HG02870 (cell line): ENCODE results near the gene BPIFB3.
"Not testable (repeated sequence)": the region's sequence is repeated elsewhere in the genome, so short reads cannot be mapped to it uniquely, and the experiment has no call there.

Source experiments
- ATAC-seq: cut with Tn5 transposase; IDR thresholded peaks from one replicate; pipeline ENCODE4 v1.9.1; 2021; ENCODE audit warnings: mild to moderate bottlenecking, moderate library complexity; ENCODE audit not compliant: unreplicated experiment

Gene BPIFB3

GRCh38 chr20:33083544-33084340 lies 30.0 kb downstream of the BPIFB3 start:
- ATAC-seq = no peak

- ATAC-seq = no peak
Observed at GRCh38 chr20:33084722-33085121, 31.0 kb downstream of the BPIFB3 start.

GRCh38 chr20:33086052-33086722 lies 32.5 kb downstream of the BPIFB3 start:
- no peak for ATAC-seq

GRCh38 chr20:33091147-33091546 lies 37.4 kb downstream of the BPIFB3 start:
- no peak for ATAC-seq

DNA sequence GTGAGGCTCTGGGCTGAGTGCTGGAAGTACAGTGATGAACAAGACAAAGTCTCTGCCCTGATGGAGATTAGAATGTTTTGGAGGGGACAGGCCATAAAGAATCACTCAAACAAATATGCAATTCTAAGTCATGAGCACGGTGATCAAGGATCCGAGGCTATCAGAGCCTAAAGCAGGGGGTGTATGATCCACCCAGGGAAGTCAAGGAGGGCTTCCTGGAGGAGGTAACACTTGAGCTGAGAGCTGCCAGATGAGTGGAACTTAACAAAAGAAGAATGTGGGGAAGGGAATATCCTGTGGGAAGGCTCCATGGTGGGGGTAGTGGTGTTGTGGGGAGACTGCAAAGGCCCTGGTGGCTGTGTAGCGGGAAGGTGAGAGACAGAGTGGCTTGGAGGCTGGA lies 38.0 kb downstream of the BPIFB3 start:
- ATAC-seq = no peak

DNA sequence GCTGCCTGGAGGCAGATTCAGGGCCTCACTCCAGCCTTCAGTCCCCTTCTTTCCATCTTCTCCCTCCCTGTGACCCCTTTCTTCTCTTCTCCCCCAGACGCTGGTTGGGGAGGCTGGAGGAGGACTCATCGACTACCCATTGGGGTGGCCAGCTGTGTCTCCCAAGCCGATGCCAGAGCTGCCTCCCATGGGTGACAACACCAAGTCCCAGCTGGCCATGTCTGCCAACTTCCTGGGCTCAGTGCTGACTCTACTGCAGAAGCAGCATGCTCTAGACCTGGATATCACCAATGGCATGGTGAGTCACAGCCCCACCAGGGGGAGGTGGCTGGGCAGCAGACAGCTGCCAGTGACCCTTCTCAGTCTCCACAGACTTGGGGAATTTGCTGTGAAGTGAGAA lies 38.7 kb downstream of the BPIFB3 start:
- ATAC-seq = no peak

DNA sequence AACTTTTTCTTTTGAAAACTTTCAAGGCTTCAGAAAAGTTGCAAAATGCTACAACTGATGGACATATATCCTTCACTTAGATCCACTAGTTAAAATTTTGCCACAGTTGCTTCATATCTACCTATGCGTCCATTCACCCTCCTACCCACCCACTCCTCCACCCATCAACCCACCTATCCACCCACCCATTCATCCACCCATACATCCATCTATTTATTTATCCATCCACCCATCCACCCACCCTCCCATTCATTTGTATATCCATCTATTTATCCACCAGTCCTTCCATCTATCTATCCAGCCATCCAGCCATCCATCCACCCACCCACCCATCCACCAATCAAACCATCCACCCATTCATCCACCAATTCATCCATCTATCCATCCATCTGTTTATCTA lies 39.4 kb downstream of the BPIFB3 start:
- ATAC-seq = no peak

DNA sequence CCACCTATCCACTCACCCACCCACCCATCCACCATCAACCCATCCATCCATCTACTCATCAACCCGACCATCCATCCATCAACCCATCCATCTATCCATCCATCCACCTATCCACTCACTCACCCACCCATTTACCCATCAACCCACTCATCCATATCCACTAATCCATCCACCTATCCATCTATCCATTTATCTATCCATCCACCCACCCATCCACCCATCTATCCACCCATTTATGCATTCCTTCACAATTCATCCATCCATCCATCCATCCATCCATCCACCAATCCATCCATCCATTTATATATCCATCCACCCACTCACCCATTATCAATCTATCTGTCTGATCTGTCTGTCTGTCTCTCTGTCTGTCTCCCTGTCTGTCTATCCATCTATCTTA lies 39.9 kb downstream of the BPIFB3 start:
- no peak for ATAC-seq

DNA sequence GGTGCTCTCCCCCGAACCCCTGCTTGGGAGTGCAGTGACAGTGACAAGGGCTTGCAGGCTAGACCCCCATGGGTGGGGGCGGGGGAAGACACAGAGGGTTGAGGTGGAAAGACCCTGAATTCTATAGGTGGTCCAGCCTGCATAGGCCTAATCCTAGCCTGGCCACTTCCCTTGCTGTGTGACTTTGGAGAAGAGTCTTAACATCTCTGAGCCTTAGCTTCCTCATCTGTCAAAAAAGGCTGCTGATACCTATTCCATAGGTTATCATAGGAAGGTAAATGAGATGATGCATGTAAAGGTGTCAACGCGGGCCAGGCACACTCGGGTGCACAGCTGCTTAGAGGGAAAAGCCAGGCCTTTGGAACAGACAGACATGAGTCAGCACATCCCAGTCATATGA lies 41.5 kb downstream of the BPIFB3 start:
- no peak for ATAC-seq

DNA sequence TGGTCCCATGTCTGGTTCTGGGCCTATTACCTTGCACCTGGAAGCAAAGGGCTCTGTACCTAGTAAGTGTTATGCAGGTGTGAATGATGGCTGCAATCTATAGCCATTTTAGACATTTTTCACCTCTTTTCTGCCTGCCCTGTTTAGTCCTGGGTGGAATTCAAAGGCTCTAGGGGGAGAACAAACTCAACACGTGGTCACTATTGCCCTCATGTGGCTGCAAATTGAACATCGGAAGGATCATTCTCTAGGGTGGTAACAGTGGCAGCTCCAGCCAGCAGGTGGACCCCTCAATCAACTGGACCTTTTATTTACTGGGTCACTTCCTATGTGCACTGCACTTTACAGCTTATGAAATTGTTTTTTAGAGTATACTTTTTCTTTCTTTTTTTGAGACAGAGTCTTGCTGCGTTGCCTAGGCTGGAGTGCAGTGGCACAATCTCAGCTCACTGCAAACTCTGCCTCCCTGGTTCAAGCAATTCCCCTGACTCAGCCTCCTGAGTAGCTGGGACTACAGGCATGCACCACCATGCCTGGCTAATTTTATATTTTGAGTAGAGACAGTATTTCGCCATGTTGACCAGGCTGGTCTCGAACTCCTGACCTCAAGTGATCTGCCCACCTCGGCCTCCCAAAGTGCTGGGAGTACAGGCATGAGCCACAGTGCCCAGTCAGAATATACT lies 42.3 kb downstream of the BPIFB3 start:
- ATAC-seq = not testable (repeated sequence)

- ATAC-seq = no peak
Observed at GRCh38 chr20:33097001-33097400, 43.3 kb downstream of the BPIFB3 start.

GRCh38 chr20:33099843-33100538 lies 46.3 kb downstream of the BPIFB3 start:
- no peak for ATAC-seq

DNA sequence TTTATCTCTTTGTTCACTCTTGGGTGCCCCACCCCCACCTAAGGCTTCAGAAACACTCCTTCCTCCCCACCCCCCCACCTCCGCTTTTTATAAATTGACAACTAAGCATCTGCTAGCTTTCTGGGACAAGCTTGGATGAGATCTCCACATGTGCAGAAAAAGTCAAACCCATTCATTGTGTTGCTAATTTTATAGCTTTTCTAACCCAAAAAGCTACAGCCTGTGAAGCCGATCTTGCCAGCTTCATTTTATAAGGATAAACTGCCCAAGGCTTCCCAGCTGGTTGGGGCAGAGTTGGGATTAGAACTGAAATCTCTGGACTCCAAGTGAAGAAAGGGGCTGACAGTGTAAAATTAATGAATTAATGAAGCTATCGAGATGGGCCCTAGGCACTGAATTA lies 49.9 kb downstream of the BPIFB3 start:
- ATAC-seq = no peak

DNA sequence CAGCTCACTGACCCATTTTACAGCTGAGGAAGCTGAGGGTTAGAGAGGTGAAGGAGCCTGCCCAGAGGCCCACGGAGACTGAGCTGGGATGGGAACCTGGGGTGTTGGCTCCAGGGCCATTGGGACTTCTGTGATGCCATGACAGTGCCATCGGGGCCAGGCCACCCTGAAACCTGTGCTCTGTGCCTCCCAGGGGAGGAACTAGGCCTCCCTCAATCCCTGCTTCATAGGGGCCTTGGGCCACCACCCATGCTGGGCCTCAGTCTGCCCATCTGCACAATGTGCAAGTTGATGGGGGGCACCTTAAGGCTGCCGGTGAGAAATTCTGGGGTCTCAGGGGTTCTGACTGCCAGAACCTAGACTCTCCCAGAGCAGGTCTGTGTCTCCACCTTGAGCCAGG lies 50.6 kb downstream of the BPIFB3 start:
- no peak for ATAC-seq

- no peak for ATAC-seq
Observed at GRCh38 chr20:33105316-33105924, 51.7 kb downstream of the BPIFB3 start.

- ATAC-seq = not testable (repeated sequence)
Observed at GRCh38 chr20:33106058-33106620, 52.4 kb downstream of the BPIFB3 start.

- ATAC-seq = no peak
Observed at GRCh38 chr20:33108661-33109060, 55.0 kb downstream of the BPIFB3 start.

DNA sequence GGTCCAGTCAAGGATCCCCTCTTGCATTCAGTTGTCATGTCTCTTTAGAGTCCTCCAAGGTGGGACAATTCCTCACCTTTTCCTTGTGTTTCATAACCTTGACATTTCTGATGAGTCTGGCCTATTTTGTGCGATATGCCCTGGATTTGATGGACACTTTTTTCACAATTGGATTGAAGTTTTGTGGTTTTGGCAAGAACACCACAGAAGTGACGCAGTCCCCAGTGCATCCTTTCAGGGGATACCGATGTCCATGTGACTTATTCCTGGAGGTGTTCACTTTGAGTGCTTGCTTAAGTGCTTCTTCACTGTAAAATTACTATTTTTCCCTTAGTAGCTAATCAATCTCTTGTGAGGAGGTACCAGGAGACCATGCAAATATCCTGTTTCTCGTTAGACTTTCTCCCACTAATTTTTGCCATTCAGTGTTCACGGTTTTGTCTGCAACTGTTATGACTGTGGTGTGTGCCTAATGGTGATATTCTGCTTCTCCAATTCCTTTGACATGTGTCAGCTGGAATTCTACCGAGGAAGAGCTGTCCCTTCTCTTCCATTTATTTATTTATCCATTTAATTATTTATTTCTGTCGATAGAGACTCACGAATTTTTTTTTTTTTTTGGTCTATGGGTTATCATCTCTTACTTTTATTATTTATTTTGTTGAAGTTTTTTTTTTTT lies 56.6 kb downstream of the BPIFB3 start:
- no peak for ATAC-seq

DNA sequence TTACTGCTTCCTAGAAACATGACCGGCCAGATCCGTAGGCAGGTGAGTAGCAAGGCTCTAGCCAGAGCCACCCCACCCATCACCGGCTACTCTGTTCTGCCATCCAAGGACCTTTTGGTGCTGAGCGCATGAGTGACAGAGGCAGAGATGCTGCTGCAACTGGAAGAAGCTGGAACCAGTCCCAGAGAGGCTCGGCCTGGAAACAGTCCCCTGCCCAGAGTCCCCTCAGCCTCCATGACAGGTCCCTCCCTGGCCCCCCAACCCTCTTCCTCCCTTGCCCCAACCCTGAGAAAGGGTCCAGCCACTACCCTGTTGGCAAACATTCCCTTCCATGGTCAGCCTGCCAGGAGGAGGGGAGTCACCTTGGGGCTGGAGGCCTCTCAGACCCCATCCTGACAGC lies 57.6 kb downstream of the BPIFB3 start:
- ATAC-seq = no peak
